GM18951 (cell line): Measurements from ENCODE around the gene TPRKB.
"Not testable (repeated sequence)": the region's sequence is repeated elsewhere in the genome, so short reads cannot be mapped to it uniquely, and the experiment has no call there.

ENCODE experiments used
- POLR2A ChIP-seq: IDR thresholded peaks from 4 replicates; pipeline ENCODE4 v1.6.1; 2011; ENCODE audit warnings: mild to moderate bottlenecking; ENCODE audit not compliant: insufficient read length, insufficient read depth; ENCODE audit errors: extremely low read depth
- in situ Hi-C: fragments of 300-500 bp; cut with MboI; formaldehyde crosslinking; loops from one replicate; pipeline ENCODE4 v1.12.0; 2022; ENCODE audit warnings: low sequenced_read_pairs, mixed read lengths, inconsistent platforms; ENCODE audit not compliant: unreplicated experiment

Gene TPRKB

DNA sequence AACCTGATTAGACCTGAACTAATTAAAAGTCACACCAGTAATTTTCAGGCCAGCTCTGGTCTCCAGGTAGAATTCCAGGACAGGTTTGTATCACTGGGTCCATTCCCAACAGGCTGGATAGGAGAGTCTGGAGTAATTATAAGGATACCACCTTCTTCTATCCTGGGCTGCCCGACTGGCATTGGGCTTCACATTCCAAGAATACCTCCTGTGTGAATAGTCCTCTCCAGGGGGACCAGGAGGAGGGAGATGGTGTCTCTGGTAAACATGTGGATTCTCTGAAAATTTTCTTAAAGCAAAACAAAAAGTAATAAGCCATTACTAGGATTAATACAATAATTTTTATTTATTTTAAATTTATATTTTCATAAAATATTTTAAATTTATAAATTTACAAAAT lies 25.4 kb upstream of the TPRKB start:
- in situ Hi-C loops: no loop called here

DNA sequence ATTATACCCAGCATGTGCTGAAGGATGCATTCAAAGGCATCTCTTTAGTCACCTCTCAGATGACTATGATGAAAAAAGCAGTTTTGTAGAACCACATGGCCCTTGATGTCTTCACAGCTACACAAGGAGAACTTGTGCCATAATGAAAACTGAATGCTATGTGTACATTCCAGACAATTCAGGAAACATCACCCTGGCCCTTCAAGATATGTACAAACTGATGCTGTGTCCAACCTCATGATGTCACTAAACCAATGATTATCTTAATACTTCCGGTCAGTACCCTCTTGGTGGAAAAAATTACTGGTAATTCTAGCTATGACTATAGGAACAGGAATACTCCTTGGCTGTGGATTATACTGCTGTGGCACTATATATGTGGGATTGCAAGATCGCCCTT lies 22.8 kb upstream of the TPRKB start:
- in situ Hi-C loops: no loop called here
- no peak for TF ChIP-seq POLR2A

More for the DNA sequence above, 25.4 kb upstream of the TPRKB start:
- no peak for TF ChIP-seq POLR2A

DNA sequence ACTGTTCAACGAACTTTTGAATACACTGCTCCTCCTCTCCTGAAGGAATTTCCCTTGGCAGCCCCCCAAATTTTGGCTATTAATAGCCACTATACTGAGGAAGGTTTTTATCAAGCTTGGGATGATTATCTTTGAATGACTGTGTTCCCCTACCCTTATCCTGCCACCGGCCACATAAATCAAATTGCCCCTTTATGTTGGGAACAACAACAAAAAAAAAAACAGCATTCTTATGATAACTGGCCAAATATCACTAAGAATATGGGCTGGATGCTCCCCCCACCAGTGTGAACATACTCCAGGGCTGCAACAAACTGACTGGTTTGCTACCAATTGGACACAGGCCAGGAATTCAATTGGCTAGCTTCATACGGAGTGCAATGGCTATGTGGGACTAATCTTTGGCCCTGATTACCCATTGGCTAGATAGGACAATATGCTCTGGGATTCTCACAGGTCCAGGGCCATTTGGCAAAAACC lies 22.2 kb upstream of the TPRKB start:
- in situ Hi-C loops: no loop called here
- TF ChIP-seq POLR2A: no peak

DNA sequence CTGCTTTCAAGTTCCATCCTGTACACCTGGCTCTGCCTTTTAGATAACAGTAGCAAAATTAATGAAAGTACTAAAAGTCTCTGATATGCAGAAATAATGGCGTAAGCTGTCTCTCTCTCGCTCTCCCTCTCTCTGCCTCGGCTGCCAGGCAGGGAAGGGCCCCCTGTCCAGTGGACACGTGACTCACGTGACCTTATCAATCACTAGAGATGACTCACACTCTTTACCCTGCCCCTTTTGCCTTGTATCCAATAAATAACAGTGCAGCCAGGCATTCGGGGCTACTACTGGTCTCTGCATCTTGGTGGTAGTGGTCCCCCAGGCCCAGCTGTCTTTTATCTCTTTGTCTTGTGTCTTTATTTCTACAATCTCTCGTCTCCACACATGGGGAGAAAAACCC lies 17.2 kb upstream of the TPRKB start:
- in situ Hi-C loops: not testable (repeated sequence)

DNA sequence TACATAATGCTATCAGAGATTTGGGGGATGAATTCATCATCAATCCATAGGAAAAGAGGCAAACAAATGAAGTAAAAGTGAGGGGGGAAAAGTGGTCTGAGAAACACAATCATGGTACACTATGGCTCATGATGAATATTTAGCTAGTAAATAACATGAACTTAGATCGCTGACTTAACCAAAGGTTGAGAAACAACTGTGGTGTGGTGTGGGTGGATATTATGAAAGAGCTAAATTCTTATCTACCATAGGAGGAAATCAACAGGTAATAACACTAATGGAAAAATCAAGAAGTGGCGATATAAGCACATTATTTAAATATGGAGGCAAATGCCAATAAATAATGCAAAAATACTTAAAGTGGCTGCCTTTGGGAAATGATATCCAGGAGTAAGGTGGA lies 12.2 kb upstream of the TPRKB start:
- no peak for TF ChIP-seq POLR2A
- in situ Hi-C loops: no loop called here

DNA sequence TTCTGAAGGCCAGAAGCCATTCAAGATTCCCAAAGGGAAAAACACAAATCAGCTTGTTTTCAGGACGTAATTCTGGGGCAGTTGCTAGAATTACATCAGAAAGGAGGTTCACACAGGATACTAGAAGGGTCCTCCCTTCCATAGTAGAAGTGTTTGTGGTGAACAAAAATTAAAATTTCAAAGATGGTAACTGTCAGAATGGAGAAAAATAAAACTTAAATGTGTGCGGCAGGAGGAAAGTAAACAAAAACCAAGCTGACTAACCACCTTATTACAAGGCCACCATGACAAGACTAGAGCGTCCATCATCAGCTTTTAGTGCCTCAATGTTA lies 9.7 kb upstream of the TPRKB start:
- TF ChIP-seq POLR2A: no peak
- in situ Hi-C loops: no loop called here

DNA sequence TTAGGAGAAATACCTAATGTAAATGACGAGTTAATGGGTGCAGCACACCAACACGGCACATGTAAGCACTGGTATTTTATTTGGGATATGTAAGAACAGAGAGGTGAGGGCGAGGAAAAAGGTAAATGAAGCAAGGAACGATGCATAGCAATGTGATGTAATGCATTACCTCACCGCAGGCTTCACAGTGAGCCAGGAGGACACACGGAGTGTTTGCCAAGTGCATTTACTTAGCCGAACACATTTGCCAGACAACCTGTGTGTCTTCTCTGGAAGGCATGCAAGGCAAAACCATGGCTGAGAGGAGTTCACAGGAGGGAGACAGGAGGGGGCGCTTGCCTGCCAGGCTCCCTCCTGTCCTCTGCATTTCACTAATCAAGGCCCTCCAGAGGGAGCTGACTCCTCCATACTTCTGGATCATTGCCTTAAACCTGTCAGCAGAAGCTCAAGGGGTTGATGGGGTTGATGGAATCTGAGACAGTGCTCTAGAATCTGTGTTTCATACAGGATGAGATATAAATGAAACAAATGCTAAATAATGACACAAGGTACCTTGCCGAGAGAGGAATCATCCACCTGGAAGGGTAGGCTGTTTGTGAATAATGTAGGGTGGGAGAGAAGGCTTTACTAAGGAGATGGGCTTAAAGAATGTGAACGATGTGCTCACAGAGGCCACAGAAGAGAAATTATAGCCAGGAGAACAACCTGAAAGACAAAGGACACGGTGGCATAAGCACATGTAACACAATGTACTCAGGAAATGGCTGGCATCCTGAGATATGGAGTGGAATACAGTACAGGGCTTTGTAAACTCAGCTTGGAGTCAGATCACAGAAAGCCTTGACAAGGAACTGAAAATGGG lies 9.1 kb upstream of the TPRKB start:
- no peak for TF ChIP-seq POLR2A
- in situ Hi-C loops: no loop called here

DNA sequence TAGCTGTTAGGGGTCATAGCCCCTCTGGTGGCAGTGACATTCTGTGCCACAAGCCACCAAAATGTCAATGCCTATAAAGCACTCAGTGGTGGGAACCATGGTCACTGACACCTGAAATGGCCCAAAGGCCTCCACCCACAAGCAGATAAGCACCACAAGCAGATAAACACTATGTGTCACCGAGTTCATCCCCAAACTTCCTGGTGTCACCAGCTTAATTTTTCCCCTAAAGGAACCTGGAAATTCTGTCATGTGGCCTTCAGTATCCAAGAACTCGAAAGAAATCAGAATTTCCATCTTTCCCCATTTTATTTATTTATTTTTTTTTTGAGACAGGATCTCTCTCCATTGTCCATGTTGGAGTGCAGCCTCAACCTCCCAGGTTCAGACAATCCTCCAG lies 3.6 kb upstream of the TPRKB start:
- no peak for TF ChIP-seq POLR2A

DNA sequence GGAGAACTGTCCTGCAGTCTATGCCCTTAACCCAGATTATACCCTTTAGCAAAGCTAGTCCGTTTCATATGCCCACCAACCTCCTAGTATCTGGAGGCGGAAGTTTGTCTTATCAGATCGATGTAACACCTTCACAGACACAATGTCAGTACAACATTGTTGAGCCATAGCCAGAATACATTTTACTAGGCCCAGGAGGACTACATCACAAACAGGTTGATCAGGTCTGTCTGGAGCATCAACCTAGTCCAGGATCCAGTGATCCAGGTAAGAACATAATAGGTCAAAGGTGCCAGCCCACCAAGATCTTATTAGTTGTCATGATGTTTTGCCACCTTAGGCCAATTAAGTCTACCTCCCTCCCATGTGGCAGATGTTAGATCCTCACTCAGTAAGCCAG lies 2.0 kb upstream of the TPRKB start:
- in situ Hi-C loops: no loop called here
- no peak for TF ChIP-seq POLR2A

More for the DNA sequence above, 3.6 kb upstream of the TPRKB start:
- in situ Hi-C loops: no loop called here

DNA sequence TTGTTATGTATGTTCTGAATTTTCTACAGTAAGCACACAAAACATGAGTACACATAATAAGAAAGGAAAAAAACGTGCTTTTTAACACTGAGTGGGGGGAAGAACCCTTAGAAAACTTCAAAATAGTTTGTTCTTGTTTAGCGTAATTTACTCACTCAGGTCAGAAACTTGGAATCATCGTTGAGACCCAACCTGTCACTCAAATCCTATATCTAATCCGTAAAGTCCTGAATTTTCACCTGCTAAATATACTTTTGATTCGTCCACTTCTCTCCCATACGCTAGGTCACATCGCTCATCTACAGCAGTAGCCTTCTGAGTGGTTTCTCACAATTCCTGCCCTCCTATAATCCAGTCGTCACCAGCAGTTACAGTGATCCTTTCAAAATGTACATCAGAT lies 767 bp downstream of the TPRKB start:
- TF ChIP-seq POLR2A: no peak
- in situ Hi-C loops: no loop called here

DNA sequence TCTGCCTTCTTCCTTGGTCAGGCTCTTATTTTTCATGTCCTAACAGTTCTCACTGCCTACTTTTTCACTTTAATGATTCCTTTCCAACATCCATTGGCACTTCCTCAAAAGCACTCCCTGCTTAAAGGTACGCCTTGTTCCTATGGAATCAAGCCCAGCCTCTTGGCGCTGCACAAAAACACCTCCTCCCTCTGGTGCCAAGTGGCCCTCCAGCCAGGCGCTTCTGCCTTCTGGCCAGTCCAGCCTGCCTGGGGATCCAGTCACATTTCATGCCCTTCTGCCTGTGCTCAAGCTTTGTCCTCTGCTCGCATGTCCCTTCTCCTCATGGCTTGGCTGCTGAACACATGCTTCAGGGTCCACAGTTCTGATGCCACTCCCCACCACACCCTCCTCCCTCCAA lies 6.3 kb downstream of the TPRKB start:
- in situ Hi-C loops: no loop called here
- no peak for TF ChIP-seq POLR2A

DNA sequence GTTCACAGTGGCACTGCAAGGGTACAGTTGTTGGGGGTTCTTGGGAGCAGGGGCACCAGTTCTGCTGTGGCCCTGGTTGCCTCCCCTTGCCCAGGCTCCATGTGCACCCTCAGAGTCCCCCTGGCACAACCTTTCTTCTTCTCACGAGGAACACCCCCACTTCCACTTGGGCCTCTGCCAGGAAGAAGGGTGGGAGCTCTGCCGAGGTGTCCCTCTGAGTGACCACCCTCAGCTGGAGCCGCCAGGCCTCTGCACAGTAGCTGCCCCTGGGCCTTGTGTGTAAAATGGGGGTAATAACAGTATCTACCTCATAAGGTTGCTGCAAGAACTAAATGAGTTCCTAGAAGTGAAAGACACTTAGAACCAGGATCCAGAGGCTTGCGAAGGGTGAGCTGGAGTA lies 8.4 kb downstream of the TPRKB start:
- TF ChIP-seq POLR2A: no peak
- in situ Hi-C loops: no loop called here

DNA sequence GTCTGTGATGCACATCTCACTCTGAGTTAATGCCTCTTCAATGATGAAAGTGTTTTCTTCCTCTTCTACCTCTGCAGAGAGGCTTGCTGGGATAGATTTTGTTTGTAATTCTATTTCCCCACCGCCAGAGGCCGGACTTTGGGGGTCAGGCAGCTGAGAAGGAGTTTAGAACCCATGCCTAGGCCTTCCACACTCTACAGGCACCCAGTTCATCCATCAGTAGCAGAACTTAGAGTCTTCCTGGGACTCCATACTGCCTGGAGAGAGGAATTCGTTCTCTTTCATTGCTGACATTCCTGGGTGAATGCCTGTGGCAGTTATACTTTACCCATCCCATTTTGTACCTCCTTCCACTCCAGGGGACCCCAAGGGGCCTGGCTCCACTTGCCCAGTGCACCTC lies 9.1 kb downstream of the TPRKB start:
- no peak for TF ChIP-seq POLR2A
- in situ Hi-C loops: no loop called here

DNA sequence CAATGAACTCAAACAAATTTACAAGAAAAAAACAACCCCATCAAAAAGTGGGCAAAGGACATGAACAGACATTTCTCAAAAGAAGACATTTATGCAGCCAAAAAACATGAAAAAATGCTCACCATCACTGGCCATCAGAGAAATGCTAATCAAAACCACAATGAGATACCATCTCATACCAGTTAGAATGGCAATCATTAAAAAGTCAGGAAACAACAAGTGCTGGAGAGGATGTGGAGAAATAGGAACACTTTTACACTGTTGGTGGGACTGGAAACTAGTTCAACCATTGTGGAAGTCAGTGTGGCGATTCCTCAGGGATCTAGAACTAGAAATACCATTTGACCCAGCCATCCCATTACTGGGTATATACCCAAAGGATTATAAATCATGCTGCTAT lies 10.5 kb downstream of the TPRKB start:
- in situ Hi-C loops: not testable (repeated sequence)
